WTC11 (cell line): ENCODE results near the gene ERBB4. TPM values are rescaled to one million over a fixed set of nuclear protein-coding genes. Genes with fewer than 3 reads are reported as not detected.

Experiments used
- ATAC-seq: fragments of 200-7000 bp; cut with Tn5 transposase; 2 replicates; pipeline ENCODE4 v1.10.0; 2021; ENCODE audit warnings: mild to moderate bottlenecking, moderate library complexity
- CTCF ChIA-PET: fragments of 300-600 bp; sonication (Branson Sonifier 250); formaldehyde crosslinking; loops from one replicate; lab custom pipeline; 2021; ENCODE audit warnings: antibody characterized with exemption; lab: Charles Lee
- POLR2A ChIA-PET: fragments of 350-600 bp; sonication (Branson Sonifier 250); formaldehyde crosslinking; loops from one replicate; lab custom pipeline; 2021; ENCODE audit warnings: antibody characterized with exemption; lab: Charles Lee
- DNase-seq: peaks from one replicate; pipeline ENCODE4 v3.0.0; 2021; ENCODE audit warnings: low spot score
- H3K27ac Mint-ChIP-seq: 2 replicates; pipeline ENCODE4 v1.8.0; 2021; ENCODE audit warnings: mixed read lengths
- H3K27me3 Mint-ChIP-seq: 2 replicates; pipeline ENCODE4 v1.8.0; 2021; ENCODE audit warnings: low read depth, mild to moderate bottlenecking, moderate library complexity, mixed read lengths
- H3K36me3 Mint-ChIP-seq: 2 replicates; pipeline ENCODE4 v1.8.0; 2021; ENCODE audit warnings: mixed read lengths
- H3K4me1 Mint-ChIP-seq: 2 replicates; pipeline ENCODE4 v1.8.0; 2022; ENCODE audit warnings: mixed read lengths
- H3K4me3 Mint-ChIP-seq: 2 replicates; pipeline ENCODE4 v1.8.0; 2021; ENCODE audit warnings: mild to moderate bottlenecking, moderate library complexity, mixed read lengths
- H3K9me3 Mint-ChIP-seq: 2 replicates; pipeline ENCODE4 v1.8.0; 2021; ENCODE audit warnings: mixed read lengths
- EMX1 ChIP-seq: fragments of 250-450 bp; sonication (Bioruptor Pico); IDR thresholded peaks from 2 replicates; pipeline ENCODE4 v1.8.0; 2021; ENCODE audit warnings: mild to moderate bottlenecking
- FOXJ3 ChIP-seq: sonication (generic); formaldehyde crosslinking; IDR thresholded peaks from 2 replicates; pipeline ENCODE4 v1.9.0; 2021; ENCODE audit warnings: missing genetic modification reagents, mild to moderate bottlenecking, borderline replicate concordance
- FOXP1 ChIP-seq: sonication (generic); formaldehyde crosslinking; IDR thresholded peaks from 2 replicates; pipeline ENCODE4 v1.8.0; 2022; ENCODE audit warnings: missing genetic modification reagents, mild to moderate bottlenecking, moderate library complexity, borderline replicate concordance
- GTF2I ChIP-seq: fragments of 250-450 bp; sonication (Bioruptor Pico); conservative IDR thresholded peaks from 2 replicates; pipeline ENCODE4 v1.4.0; 2021; ENCODE audit warnings: mild to moderate bottlenecking
- HMGA2 ChIP-seq: fragments of 250-450 bp; sonication (Bioruptor Pico); IDR thresholded peaks from 2 replicates; pipeline ENCODE4 v1.4.0; 2021; ENCODE audit warnings: mild to moderate bottlenecking, moderate library complexity
- KAT7 ChIP-seq: sonication (generic); formaldehyde crosslinking; IDR thresholded peaks from 2 replicates; pipeline ENCODE4 v1.8.1; 2023; ENCODE audit warnings: missing genetic modification reagents, mild to moderate bottlenecking, borderline replicate concordance
- MXD4 ChIP-seq: fragments of 250-450 bp; sonication (Bioruptor Pico); IDR thresholded peaks from 2 replicates; pipeline ENCODE4 v1.8.0; 2021; ENCODE audit warnings: mild to moderate bottlenecking, moderate library complexity, borderline replicate concordance
- SMAD3 ChIP-seq: sonication (generic); formaldehyde crosslinking; IDR thresholded peaks from 2 replicates; pipeline ENCODE4 v1.8.0; 2022; ENCODE audit warnings: missing genetic modification reagents, mild to moderate bottlenecking, borderline replicate concordance
- total RNA-seq: library from RNA; stranded (reverse); gene quantifications from 3 replicates; pipeline ENCODE4 v1.2.3, GENCODE V29; 2021
- TF ChIP-seq, protein P1 (sequence below): fragments of 250-450 bp; sonication (Bioruptor Pico); conservative IDR thresholded peaks from 2 replicates; pipeline ENCODE4 v1.9.0; 2021; ENCODE audit warnings: mild to moderate bottlenecking
- TF ChIP-seq, protein P2 (sequence below): sonication (generic); formaldehyde crosslinking; IDR thresholded peaks from 2 replicates; pipeline ENCODE4 v1.8.0; 2023; ENCODE audit warnings: mild to moderate bottlenecking, missing genetic modification reagents
- TF ChIP-seq, protein P3 (sequence below): sonication (generic); formaldehyde crosslinking; IDR thresholded peaks from 2 replicates; pipeline ENCODE4 v1.8.1; 2022; ENCODE audit warnings: low read depth, missing genetic modification reagents, borderline replicate concordance
- TF ChIP-seq, protein P4 (sequence below): sonication (generic); formaldehyde crosslinking; IDR thresholded peaks from 2 replicates; pipeline ENCODE4 v1.8.1; 2023; ENCODE audit warnings: mild to moderate bottlenecking, missing genetic modification reagents
- TF ChIP-seq, protein P5 (sequence below): sonication (generic); formaldehyde crosslinking; conservative IDR thresholded peaks from 2 replicates; pipeline ENCODE4 v1.8.1; 2022; ENCODE audit warnings: mild to moderate bottlenecking, missing genetic modification reagents
- TF ChIP-seq, protein P6 (sequence below): sonication (generic); formaldehyde crosslinking; IDR thresholded peaks from 2 replicates; pipeline ENCODE4 v1.8.0; 2023; ENCODE audit warnings: missing genetic modification reagents, mild to moderate bottlenecking, borderline replicate concordance
- TF ChIP-seq, protein P7 (sequence below): fragments of 250-450 bp; sonication (Bioruptor Pico); IDR thresholded peaks from 2 replicates; pipeline ENCODE4 v1.8.0; 2021; ENCODE audit warnings: mild to moderate bottlenecking
- TF ChIP-seq, protein P8 (sequence below): fragments of 250-450 bp; sonication (Bioruptor Pico); IDR thresholded peaks from 2 replicates; pipeline ENCODE4 v2.1.2; 2022; ENCODE audit warnings: mild to moderate bottlenecking, moderate library complexity

Gene ERBB4
- total RNA-seq, 1 experiment from 2014 or later: 1.6 TPM

DNA sequence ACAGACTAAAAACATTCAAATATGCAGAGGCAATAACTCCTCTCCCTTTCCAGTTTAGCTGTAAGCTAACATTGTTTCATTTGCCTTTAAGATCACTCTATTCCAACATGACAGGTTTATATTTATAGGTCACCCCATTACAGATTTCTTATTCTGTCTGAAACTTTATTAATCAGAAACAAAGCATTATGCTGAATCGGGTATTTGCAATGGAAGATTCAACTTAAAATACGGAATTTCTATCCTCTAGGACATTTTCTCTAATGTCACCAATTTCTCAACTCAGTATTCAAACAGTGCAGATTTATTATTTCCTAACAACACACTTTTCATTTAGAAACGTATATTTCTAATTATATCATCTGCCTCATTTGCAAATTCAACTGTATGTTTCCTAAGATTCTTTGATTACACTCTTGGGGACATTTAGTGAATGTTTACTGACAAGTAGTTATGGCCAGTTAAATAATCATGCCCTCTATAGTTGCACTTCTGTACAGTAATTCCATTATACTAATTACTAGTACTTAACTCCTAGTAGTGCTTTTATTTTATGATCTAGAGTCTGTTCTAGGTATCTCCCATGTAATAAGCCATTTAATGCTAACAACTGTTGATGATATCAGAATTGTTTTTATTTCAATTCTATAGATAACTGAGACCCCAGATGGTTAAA is 358.1 kb downstream of the ERBB4 start (continued):
- TF ChIP-seq, protein P1, sequence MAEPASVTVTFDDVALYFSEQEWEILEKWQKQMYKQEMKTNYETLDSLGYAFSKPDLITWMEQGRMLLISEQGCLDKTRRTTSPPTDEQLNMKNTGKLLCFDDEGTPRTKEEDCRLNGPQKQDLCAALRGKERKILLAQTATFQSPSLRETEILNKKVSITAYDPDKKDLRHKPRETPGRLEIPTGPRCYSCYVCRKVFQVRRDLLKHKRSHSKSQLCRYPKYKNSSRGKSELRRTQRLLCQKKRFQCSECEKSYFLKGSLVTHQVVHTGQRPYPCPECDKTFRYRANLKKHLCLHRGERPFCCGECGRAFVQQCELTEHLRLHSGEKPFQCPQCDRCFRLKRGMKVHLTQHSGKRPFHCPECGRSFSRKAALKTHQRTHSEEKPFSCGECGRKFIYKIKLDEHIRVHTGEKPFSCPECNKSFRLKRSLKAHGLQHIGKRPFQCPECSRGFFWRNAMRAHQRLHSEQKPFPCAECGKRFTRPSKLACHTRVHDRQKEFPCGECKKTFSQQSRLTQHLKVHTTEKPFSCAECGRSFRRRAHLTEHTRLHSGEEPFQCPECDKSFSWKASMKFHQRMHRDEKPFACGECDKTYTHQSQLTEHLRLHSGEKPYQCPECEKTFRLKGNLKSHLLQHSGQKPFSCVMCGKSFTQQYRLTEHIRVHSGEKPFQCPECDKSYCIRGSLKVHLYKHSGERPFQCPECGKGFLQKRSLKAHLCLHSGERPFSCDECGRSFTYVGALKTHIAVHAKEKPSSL: no peak

DNA sequence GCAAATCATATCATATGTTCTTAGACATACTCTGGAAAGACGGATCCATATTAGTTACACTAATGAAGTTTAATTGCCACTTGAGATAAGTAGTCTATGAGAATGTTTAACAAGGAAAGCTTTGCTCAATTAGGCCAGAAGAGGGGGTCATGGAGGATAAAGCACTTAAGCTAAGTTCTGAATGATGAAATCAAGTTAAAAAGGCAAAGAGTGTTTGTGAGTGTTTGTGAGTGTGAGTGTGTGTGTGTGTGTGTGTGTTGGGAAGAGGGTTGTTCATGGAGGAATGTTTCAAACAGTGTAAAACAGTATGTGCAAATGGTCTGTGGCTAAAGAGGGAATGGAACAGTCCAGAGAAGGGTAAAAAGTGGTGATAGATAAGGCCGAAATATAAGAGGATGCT is 360.9 kb downstream of the ERBB4 start:
- CTCF ChIA-PET: interaction anchor here (0.7 to 2.9 kb wide), 11 partner anchors 12 to 390 kb away, joined by 3 to 15 read pairs (median 3); no protein-coding TSS in a partner anchor
- ATAC-seq (peak; percentile 63), DNase-seq (no peak)
- H3K4me3 Mint-ChIP-seq: no peak overlapping the region
- H3K4me1 Mint-ChIP-seq: no peaks in the 10 kb centered on the region
- TF ChIP-seq FOXJ3 (CRISPR knock-in tag): no peak
- no peak for TF ChIP-seq HMGA2
- TF ChIP-seq, protein P2, sequence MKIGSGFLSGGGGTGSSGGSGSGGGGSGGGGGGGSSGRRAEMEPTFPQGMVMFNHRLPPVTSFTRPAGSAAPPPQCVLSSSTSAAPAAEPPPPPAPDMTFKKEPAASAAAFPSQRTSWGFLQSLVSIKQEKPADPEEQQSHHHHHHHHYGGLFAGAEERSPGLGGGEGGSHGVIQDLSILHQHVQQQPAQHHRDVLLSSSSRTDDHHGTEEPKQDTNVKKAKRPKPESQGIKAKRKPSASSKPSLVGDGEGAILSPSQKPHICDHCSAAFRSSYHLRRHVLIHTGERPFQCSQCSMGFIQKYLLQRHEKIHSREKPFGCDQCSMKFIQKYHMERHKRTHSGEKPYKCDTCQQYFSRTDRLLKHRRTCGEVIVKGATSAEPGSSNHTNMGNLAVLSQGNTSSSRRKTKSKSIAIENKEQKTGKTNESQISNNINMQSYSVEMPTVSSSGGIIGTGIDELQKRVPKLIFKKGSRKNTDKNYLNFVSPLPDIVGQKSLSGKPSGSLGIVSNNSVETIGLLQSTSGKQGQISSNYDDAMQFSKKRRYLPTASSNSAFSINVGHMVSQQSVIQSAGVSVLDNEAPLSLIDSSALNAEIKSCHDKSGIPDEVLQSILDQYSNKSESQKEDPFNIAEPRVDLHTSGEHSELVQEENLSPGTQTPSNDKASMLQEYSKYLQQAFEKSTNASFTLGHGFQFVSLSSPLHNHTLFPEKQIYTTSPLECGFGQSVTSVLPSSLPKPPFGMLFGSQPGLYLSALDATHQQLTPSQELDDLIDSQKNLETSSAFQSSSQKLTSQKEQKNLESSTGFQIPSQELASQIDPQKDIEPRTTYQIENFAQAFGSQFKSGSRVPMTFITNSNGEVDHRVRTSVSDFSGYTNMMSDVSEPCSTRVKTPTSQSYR: no peak
- no peak for TF ChIP-seq FOXP1 (CRISPR knock-in tag)
- TF ChIP-seq SMAD3 (CRISPR knock-in tag): no peak
- no peak for TF ChIP-seq GTF2I (CRISPR knock-in tag)
- no peaks in the 10 kb centered on the region; the same call in 1 of the 2 replicates for H3K27me3 Mint-ChIP-seq
- H3K36me3 Mint-ChIP-seq: no peaks in the 10 kb centered on the region
- peaks cover under 1% of the 10 kb centered on the region; the same call in 1 of the 2 replicates for H3K9me3 Mint-ChIP-seq
- no peak overlapping the region for H3K27ac Mint-ChIP-seq
- POLR2A ChIA-PET: interaction anchor here (0.6 kb wide), 1 partner anchor 25 kb away, joined by 4 read pairs; no protein-coding TSS in a partner anchor

DNA sequence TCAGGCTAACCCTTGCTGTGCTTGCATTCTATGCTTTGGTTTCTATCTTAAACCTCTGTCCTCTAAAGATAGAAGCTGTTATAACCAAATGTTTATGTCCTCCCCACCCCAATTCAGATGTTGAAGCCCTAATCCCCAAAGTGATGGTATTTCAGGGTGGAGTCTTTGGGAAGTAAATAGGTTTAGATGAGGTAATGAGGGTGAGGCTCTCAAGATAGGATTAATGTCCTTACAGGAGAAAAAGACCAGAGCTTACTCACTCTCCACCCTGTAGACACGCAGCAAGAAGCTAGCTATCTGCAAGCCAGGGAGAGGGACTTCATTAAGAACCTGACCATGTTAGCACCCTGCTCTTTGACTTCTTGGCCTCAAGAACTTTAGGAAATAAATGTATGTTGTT is 362.5 kb downstream of the ERBB4 start:
- Mint-ChIP-seq H3K4me3 (no peak overlapping the region), H3K4me1 (no peaks in the 10 kb centered on the region), H3K27ac (no peak overlapping the region), H3K9me3 (peaks cover 16% of the 10 kb centered on the region), H3K36me3 (peaks cover 9% of the 10 kb centered on the region; the same call in 1 of the 2 replicates), H3K27me3 (no peaks in the 10 kb centered on the region; the same call in 1 of the 2 replicates)
- ChIA-PET POLR2A (no interaction called here), CTCF (interaction anchor here (0.6 to 2.9 kb wide), 4 partner anchors 41 to 431 kb away, joined by 3 to 15 read pairs (median 4); no protein-coding TSS in a partner anchor)
- DNase-seq (no peak), ATAC-seq (no peak)
- no peak for TF ChIP-seq EMX1 (CRISPR knock-in tag)
- TF ChIP-seq, protein P3, sequence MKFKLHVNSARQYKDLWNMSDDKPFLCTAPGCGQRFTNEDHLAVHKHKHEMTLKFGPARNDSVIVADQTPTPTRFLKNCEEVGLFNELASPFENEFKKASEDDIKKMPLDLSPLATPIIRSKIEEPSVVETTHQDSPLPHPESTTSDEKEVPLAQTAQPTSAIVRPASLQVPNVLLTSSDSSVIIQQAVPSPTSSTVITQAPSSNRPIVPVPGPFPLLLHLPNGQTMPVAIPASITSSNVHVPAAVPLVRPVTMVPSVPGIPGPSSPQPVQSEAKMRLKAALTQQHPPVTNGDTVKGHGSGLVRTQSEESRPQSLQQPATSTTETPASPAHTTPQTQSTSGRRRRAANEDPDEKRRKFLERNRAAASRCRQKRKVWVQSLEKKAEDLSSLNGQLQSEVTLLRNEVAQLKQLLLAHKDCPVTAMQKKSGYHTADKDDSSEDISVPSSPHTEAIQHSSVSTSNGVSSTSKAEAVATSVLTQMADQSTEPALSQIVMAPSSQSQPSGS (CRISPR knock-in tag): no peak
- TF ChIP-seq, protein P4, sequence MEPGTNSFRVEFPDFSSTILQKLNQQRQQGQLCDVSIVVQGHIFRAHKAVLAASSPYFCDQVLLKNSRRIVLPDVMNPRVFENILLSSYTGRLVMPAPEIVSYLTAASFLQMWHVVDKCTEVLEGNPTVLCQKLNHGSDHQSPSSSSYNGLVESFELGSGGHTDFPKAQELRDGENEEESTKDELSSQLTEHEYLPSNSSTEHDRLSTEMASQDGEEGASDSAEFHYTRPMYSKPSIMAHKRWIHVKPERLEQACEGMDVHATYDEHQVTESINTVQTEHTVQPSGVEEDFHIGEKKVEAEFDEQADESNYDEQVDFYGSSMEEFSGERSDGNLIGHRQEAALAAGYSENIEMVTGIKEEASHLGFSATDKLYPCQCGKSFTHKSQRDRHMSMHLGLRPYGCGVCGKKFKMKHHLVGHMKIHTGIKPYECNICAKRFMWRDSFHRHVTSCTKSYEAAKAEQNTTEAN: no peak
- TF ChIP-seq, protein P5, sequence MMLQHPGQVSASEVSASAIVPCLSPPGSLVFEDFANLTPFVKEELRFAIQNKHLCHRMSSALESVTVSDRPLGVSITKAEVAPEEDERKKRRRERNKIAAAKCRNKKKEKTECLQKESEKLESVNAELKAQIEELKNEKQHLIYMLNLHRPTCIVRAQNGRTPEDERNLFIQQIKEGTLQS (CRISPR knock-in tag): no peak
- TF ChIP-seq, protein P6, sequence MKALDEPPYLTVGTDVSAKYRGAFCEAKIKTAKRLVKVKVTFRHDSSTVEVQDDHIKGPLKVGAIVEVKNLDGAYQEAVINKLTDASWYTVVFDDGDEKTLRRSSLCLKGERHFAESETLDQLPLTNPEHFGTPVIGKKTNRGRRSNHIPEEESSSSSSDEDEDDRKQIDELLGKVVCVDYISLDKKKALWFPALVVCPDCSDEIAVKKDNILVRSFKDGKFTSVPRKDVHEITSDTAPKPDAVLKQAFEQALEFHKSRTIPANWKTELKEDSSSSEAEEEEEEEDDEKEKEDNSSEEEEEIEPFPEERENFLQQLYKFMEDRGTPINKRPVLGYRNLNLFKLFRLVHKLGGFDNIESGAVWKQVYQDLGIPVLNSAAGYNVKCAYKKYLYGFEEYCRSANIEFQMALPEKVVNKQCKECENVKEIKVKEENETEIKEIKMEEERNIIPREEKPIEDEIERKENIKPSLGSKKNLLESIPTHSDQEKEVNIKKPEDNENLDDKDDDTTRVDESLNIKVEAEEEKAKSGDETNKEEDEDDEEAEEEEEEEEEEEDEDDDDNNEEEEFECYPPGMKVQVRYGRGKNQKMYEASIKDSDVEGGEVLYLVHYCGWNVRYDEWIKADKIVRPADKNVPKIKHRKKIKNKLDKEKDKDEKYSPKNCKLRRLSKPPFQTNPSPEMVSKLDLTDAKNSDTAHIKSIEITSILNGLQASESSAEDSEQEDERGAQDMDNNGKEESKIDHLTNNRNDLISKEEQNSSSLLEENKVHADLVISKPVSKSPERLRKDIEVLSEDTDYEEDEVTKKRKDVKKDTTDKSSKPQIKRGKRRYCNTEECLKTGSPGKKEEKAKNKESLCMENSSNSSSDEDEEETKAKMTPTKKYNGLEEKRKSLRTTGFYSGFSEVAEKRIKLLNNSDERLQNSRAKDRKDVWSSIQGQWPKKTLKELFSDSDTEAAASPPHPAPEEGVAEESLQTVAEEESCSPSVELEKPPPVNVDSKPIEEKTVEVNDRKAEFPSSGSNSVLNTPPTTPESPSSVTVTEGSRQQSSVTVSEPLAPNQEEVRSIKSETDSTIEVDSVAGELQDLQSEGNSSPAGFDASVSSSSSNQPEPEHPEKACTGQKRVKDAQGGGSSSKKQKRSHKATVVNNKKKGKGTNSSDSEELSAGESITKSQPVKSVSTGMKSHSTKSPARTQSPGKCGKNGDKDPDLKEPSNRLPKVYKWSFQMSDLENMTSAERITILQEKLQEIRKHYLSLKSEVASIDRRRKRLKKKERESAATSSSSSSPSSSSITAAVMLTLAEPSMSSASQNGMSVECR (CRISPR knock-in tag): no peak
- TF ChIP-seq, protein P7, sequence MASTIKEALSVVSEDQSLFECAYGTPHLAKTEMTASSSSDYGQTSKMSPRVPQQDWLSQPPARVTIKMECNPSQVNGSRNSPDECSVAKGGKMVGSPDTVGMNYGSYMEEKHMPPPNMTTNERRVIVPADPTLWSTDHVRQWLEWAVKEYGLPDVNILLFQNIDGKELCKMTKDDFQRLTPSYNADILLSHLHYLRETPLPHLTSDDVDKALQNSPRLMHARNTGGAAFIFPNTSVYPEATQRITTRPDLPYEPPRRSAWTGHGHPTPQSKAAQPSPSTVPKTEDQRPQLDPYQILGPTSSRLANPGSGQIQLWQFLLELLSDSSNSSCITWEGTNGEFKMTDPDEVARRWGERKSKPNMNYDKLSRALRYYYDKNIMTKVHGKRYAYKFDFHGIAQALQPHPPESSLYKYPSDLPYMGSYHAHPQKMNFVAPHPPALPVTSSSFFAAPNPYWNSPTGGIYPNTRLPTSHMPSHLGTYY (CRISPR knock-in tag): no peak
- no peak for TF ChIP-seq MXD4 (CRISPR knock-in tag)
- no peak for TF ChIP-seq KAT7 (CRISPR knock-in tag)
- TF ChIP-seq, protein P8, sequence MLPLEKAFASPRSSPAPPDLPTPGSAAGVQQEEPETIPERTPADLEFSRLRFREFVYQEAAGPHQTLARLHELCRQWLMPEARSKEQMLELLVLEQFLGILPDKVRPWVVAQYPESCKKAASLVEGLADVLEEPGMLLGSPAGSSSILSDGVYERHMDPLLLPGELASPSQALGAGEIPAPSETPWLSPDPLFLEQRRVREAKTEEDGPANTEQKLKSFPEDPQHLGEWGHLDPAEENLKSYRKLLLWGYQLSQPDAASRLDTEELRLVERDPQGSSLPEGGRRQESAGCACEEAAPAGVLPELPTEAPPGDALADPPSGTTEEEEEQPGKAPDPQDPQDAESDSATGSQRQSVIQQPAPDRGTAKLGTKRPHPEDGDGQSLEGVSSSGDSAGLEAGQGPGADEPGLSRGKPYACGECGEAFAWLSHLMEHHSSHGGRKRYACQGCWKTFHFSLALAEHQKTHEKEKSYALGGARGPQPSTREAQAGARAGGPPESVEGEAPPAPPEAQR (CRISPR knock-in tag): no peak
